Measurements from ENCODE around the gene COBL.

- no peak for TF ChIP-seq CTCF (IDR thresholded peaks at IDR 0.05)
- no peak for TF ChIP-seq POLR2A (IDR thresholded peaks at IDR 0.05)
Observed at GRCh38 chr7:51078653-51079052, 238.0 kb downstream of the COBL start.
